Right lobe of liver (tissue), 4 donors: ENCODE measurements around the gene SUPT5H.

Source experiments
- POLR2A ChIP-seq: fragments of 450-650 bp; IDR thresholded peaks from one replicate; pipeline ENCODE4 v1.6.1; 2017; ENCODE audit warnings: antibody characterized with exemption, mild to moderate bottlenecking
- TF ChIP-seq, protein P1 (sequence below), 4 donors: fragments of 200-600 bp in 3 of 4; fragments of 450-650 bp in 1 of 4; IDR thresholded peaks; one replicate each; pipeline versions ENCODE4 v1.5.1 to v1.8.0; 2016 to 2022; ENCODE audit warnings: antibody characterized with exemption in 4 of 4, mild to moderate bottlenecking in 2 of 4
- donor health status: DM: no; HTN: no; CAD: no.
- donor health status: DM: no; HTN: no; CAD: no.
- donor health status: DM: no; HTN: yes; CAD: no.

DNA sequence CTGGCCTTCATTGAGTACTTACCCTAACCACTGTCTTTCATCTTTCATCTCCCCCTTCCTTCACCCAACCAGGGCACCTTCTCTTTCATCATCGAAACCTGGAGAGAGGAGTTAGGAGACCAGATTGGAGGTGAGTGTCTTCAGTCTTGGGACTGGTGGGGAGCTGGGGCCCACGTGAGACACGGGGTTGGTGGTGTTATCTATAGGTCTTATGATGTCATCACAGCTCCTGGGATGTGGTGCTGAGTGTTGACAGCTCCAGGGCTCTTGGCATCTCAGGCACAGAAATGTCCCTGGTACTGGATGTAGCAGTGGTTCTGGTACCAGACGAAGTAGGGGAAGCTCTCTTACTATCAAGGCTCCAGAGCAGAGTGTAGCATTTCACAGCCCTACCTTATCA, 55.2 kb downstream of the SUPT5H start:
- TF ChIP-seq, protein P1, sequence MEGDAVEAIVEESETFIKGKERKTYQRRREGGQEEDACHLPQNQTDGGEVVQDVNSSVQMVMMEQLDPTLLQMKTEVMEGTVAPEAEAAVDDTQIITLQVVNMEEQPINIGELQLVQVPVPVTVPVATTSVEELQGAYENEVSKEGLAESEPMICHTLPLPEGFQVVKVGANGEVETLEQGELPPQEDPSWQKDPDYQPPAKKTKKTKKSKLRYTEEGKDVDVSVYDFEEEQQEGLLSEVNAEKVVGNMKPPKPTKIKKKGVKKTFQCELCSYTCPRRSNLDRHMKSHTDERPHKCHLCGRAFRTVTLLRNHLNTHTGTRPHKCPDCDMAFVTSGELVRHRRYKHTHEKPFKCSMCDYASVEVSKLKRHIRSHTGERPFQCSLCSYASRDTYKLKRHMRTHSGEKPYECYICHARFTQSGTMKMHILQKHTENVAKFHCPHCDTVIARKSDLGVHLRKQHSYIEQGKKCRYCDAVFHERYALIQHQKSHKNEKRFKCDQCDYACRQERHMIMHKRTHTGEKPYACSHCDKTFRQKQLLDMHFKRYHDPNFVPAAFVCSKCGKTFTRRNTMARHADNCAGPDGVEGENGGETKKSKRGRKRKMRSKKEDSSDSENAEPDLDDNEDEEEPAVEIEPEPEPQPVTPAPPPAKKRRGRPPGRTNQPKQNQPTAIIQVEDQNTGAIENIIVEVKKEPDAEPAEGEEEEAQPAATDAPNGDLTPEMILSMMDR (IDR thresholded peaks at IDR 0.05), result no peak
- TF ChIP-seq POLR2A, result no peak
